SK-N-MC (cell line): ENCODE measurements around the gene KDM2A.
A peak's percentile ranks its signal among the peaks of the same experiment; 100 is the strongest.
"Not testable (repeated sequence)": the region's sequence is repeated elsewhere in the genome, so short reads cannot be mapped to it uniquely, and the experiment has no call there.

Experiments
- DNase-seq: peaks from one replicate; pipeline ENCODE4 v3.0.0-alpha.2; 2011; ENCODE audit warnings: low read depth, low spot score
- H3K27ac ChIP-seq: fragments of 200-600 bp; sonication (generic); 2 replicates; pipeline ENCODE4 v1.5.1; 2016; ENCODE audit warnings: mixed run types
- H3K36me3 ChIP-seq: fragments of 200-600 bp; sonication (generic); 2 replicates; pipeline ENCODE4 v1.6.1; 2017; ENCODE audit warnings: antibody characterized with exemption, low read length, mixed read lengths; ENCODE audit not compliant: insufficient read depth
- H3K4me3 ChIP-seq: fragments of 200-600 bp; sonication (generic); 2 replicates; pipeline ENCODE4 v1.5.1; 2016
- H3K9ac ChIP-seq: fragments of 200-600 bp; sonication (generic); 2 replicates; pipeline ENCODE4 v1.8.0; 2017; ENCODE audit warnings: mixed run types, mixed read lengths; ENCODE audit not compliant: insufficient read length
- H3K9me3 ChIP-seq: fragments of 200-600 bp; sonication (generic); 2 replicates; pipeline ENCODE4 v1.6.1; 2017; ENCODE audit warnings: low read depth, mild to moderate bottlenecking, antibody characterized with exemption, low read length, moderate library complexity, mixed read lengths
- EZH2 ChIP-seq: fragments of 200-600 bp; sonication (generic); IDR thresholded peaks from one replicate; pipeline ENCODE4 v1.6.1; 2017; ENCODE audit warnings: antibody characterized with exemption
- FOXP2 ChIP-seq: optimal IDR thresholded peaks from 2 replicates; pipeline ENCODE3; 2011; ENCODE audit warnings: mild to moderate bottlenecking, moderate library complexity; ENCODE audit not compliant: insufficient read depth; ENCODE audit errors: extremely low read length, control extremely low read depth
- POLR2AphosphoS5 ChIP-seq: IDR thresholded peaks from 2 replicates; pipeline ENCODE4 v1.6.1; 2012; ENCODE audit warnings: mild to moderate bottlenecking, low read depth, low read length, borderline replicate concordance

KDM2A gene

GRCh38 chr11:67254798-67255197 is 135.7 kb downstream of the KDM2A start:
- Histone ChIP-seq H3K9me3 (no peaks in the 10 kb centered on the region), H3K4me3 (no peak overlapping the region), H3K36me3 (peaks cover 71% of the 10 kb centered on the region), H3K9ac (no peak overlapping the region), H3K27ac (no peak overlapping the region)
- DNase-seq: no peak
- TF ChIP-seq EZH2: no peak

DNA sequence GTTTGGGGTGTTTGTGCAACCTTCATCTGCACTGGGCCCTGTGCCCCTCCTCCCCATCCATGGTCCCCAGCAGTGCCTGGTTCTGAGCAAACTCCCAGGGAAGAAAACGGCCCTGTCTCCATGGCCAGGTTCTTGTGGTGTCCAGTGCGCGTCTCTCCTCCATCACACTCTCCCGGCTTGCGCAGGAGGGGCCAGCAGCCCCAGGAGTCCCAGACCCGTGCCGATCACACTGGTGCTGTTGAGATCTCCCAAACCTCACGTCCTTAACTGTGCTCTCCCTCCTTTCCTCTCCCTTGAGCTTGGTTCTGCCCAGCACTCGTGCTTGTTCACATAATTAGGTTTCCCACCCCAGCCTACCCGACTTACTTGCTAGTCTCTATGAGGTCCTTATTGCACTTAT is 136.3 kb downstream of the KDM2A start:
- H3K27ac ChIP-seq: no peak overlapping the region
- peaks cover 66% of the 10 kb centered on the region for H3K36me3 ChIP-seq
- no peaks in the 10 kb centered on the region for H3K9me3 ChIP-seq
- DNase-seq: no peak
- no peak overlapping the region for H3K9ac ChIP-seq
- H3K4me3 ChIP-seq: no peak overlapping the region
- TF ChIP-seq EZH2 (no peak), FOXP2 (no peak), POLR2AphosphoS5 (no peak)

DNA sequence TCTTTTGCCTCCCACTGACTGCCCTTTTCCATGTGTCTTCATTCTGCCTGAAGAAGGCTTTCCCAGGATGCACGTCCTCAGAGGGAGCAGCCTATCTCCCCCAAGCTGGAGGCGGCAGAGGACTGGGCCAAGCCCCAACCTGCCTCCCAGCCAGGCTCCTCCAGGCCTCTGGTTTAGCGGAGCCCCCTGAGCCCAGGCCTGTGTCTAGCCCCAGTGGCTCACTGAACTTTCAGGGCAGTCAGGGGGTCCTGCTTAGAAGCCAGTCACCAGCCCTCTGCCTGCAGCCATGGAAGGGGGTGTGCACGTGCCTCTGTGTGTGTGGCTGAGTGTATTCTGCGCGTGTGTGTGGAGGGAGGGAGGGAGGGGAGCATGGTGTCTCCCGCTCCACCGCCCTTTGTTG is 136.8 kb downstream of the KDM2A start:
- Histone ChIP-seq H3K27ac (no peak overlapping the region), H3K9me3 (no peaks in the 10 kb centered on the region), H3K36me3 (peaks cover 61% of the 10 kb centered on the region), H3K9ac (no peak overlapping the region), H3K4me3 (no peak overlapping the region)
- TF ChIP-seq FOXP2 (no peak), EZH2 (no peak), POLR2AphosphoS5 (no peak)
- no peak for DNase-seq

DNA sequence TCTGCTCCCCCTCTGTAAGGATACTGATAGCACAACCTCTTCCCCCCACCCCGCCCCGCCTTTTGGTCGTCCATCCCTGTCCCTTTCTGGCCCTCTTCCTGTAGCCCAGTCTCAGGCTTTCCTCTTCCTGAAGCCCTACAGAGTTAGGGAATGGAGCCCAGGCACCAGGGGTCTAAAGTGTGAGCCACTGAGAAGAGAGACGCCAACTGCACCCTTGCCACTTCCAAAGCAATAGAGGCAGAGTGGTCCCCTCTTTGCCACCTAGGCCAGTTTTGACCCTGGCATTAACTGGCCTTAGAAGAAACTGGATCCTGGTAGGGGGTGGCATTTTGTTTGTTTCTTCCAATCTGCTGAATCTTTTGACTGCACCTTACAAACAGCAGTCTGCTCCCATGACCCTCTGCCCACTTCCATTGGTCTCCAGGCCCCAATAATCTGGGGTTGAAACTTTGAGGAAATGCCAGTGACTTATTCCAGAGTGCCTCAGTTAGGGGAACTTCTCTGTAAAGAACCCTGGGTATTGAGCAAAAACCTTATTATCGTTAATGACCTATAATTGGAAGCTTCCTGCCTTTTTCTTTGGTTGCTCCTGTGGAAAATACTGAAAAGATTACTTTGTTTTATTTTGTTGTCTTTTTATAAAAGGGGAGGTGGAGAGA is 137.5 kb downstream of the KDM2A start:
- H3K27ac ChIP-seq: peak overlapping the region; percentile 71
- H3K36me3 ChIP-seq: peaks cover 53% of the 10 kb centered on the region
- H3K4me3 ChIP-seq: no peak overlapping the region
- TF ChIP-seq EZH2: no peak
- no peaks in the 10 kb centered on the region for H3K9me3 ChIP-seq
- no peak for DNase-seq
- H3K9ac ChIP-seq: no peak overlapping the region

- peaks cover 15% of the 10 kb centered on the region for H3K36me3 ChIP-seq
- no peak overlapping the region for H3K9ac ChIP-seq
- no peaks in the 10 kb centered on the region for H3K9me3 ChIP-seq
- H3K27ac ChIP-seq: no peak overlapping the region
- TF ChIP-seq EZH2 (no peak), FOXP2 (no peak), POLR2AphosphoS5 (no peak)
- no peak for DNase-seq
- no peak overlapping the region for H3K4me3 ChIP-seq
Measured at GRCh38 chr11:67260406-67260805, 141.3 kb downstream of the KDM2A start.

DNA sequence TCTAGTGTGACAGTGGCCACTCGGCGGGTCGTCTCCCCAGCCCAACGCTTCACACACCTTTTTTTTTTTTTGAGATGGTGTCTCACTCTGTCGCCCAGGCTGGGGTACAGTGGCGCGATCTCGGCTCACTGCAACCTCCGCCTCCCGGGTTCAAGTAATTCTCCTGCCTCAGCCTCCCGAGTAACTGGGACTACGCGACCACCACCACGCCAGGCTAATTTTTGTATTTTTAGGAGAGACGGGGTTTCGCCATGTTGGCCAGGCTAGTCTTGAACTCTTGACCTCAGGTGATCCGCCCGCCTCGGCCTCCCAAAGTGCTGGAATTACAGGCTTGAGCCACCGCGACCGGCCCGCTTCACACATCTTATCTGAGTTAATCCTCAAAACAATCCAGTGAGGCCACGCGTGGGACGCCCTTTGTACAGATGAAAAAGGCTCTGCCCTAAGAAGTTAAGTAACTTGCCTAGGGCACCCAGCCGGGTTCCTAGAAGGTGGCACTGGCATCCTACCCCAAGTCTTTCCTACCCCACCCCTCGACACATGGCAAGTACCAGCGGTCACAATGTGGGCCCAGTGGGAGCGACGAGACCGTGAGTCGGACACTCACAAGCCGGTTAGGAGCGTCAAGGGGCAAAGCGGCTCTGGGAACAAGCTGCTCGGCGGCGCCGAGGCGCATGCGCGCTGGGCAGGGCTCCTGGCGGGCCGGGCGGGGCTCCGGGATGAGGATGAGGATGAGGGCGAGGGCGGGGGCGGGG is 142.0 kb downstream of the KDM2A start:
- H3K9me3 ChIP-seq, H3K36me3 ChIP-seq, H3K9ac ChIP-seq, DNase-seq, H3K27ac ChIP-seq: not testable (repeated sequence)
- peak; percentile 42; the same call in 1 of the 2 replicates for TF ChIP-seq POLR2AphosphoS5
- H3K4me3 ChIP-seq: peak overlapping the region; percentile 71

DNA sequence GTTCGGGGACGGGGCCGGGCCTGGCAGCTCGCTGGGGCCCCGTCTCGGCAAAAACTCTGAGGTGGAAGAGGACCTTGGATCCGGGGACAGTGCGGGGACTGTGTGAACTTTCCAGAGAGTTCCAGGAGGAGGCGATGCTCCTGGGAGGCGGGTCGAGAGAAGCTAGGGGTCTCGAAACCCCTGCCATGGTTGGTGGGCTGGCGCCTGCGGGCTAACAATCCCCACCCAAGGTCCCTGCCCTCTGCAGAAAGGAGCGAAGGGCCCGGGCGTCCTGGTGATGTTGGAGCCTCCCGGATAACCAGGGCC is 142.5 kb downstream of the KDM2A start:
- no peak for DNase-seq
- TF ChIP-seq EZH2 (no peak), FOXP2 (no peak), POLR2AphosphoS5 (no peak)
- no peak overlapping the region for H3K27ac ChIP-seq
- peaks cover 5% of the 10 kb centered on the region; the same call in 1 of the 2 replicates for H3K36me3 ChIP-seq
- peak overlapping the region; percentile 71 for H3K4me3 ChIP-seq
- H3K9me3 ChIP-seq: no peaks in the 10 kb centered on the region
- no peak overlapping the region for H3K9ac ChIP-seq

DNA sequence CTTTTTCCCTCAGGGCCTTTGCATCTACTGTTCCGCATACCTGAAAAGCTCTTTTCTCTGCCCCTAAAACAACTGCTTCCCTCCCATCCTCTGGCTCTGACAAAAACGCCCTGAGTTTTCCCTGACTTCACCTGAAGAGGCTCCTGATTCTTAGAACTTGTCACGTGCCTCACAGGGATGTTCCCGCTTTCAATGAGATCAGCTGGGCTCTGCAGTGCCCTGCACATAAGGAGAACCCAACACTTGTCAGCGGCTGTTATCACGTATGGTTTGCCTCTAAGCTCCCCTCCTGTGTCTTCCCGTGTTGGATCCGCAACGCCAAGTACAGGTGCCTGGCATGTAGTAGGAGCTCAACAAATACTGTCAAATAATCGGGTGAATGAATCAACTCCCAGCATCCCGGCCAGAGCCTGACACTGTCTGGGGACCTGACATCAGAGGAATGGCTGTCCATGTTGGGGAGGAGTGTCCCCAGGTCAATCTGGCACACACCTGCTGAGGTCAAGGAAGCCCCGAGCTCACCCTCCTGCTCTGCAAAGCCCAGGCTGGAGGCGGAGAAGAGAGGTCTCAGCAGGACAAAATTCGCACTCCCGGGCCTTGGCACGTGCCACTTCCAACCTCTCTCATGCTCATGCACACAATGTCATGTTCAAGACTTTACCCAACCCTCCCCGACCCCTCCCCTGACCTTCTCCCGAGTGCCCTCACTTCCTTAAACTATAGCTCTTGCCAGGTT is 143.1 kb downstream of the KDM2A start:
- no peak overlapping the region for H3K9ac ChIP-seq
- H3K4me3 ChIP-seq: peak overlapping the region; percentile 71; the same call in 1 of the 2 replicates
- no peak for DNase-seq
- TF ChIP-seq EZH2: no peak
- TF ChIP-seq FOXP2: no peak
- TF ChIP-seq POLR2AphosphoS5: no peak
- no peak overlapping the region for H3K27ac ChIP-seq
- H3K36me3 ChIP-seq: no peaks in the 10 kb centered on the region
- no peaks in the 10 kb centered on the region for H3K9me3 ChIP-seq
